ENCODE data around the gene MECR. TPM values are rescaled to one million over a fixed set of nuclear protein-coding genes. Genes with fewer than 3 reads are reported as not detected.

The MECR gene
- total and polyA plus RNA-seq, 10 of the 15 experiments (the other 5 are each of a cell fraction or from before 2014, with no cell fraction given): 7.6 to 66.3 (median 38.7) TPM

GRCh38 chr1:29221296-29221695 lies 9.4 kb downstream of the MECR start:
- RAD21 ChIA-PET (ENCODE audit: unreplicated experiment): no interaction called here
- H3K4me2 ChIP-seq (ENCODE audit: control insufficient read depth, insufficient read depth): no peak overlapping the region
- no peak for DNase-seq (ENCODE audit: low read depth, low spot score)
- BruUV-seq (replicated peaks): no TSS peak
- SMC1A ChIA-PET (ENCODE audit: uncharacterized antibody, unreplicated experiment): no interaction called here
- H3K36me3 ChIP-seq (ENCODE audit: control insufficient read depth in 2 of 2, insufficient read depth in 2 of 2, low read length in 1 of 2): no peaks in the 10 kb centered on the region
- no peaks in the 10 kb centered on the region for H3K27me3 ChIP-seq (replicated peaks in 1 of 2; ENCODE audit: control insufficient read depth in 2 of 2, insufficient read depth in 2 of 2, low read length in 1 of 2)
- WGBS (ENCODE audit: insufficient coverage, insufficient replicate concordance, low lambda C conversion rate, missing lambda C conversion rate): 91% methylated on average over 3 of the region's 3 CpGs
- H3K4me1 ChIP-seq (ENCODE audit: control insufficient read depth, insufficient read depth, low read length): no peaks in the 10 kb centered on the region
- no peaks in the 10 kb centered on the region for H3K9me3 ChIP-seq (replicated peaks; ENCODE audit: control insufficient read depth, insufficient read depth, low read length)
- POLR2A ChIA-PET: no interaction called here
- H3K4me3 ChIP-seq: no peak overlapping the region
- no peak for ATAC-seq
- CTCF ChIA-PET: interaction anchor here (0.8 to 1.5 kb wide), 2 partner anchors 10 to 19 kb away, joined by 3 read pairs; partner anchors contain the start of gene MECR
- no peak overlapping the region for H3K9ac ChIP-seq (ENCODE audit: control insufficient read depth, insufficient read depth, low read length)
- no peaks in the 10 kb centered on the region for H3K79me2 ChIP-seq (ENCODE audit: control insufficient read depth, insufficient read depth, low read length)
- H4K20me1 ChIP-seq (ENCODE audit: control insufficient read depth, insufficient read depth): no peaks in the 10 kb centered on the region
- H3K27ac ChIP-seq (ENCODE audit: control insufficient read depth, insufficient read depth): no peak overlapping the region
- intact Hi-C loops (cut with micrococcal nuclease; ENCODE audit: unreplicated experiment) (no loop called here), in situ Hi-C loops (cut with MboI) (no loop called here)
- no peak overlapping the region for H2AFZ ChIP-seq (ENCODE audit: control insufficient read depth, low read depth, low read length)
- no peak for FAIRE-seq
- TF ChIP-seq USF2 (IDR thresholded peaks at IDR 0.05; ENCODE audit: borderline replicate concordance, low read depth, low read length) (no peak), STAT1 (conservative IDR thresholded peaks at IDR 0.05) (no peak), JUNB (IDR thresholded peaks at IDR 0.05) (no peak), RAD21 (IDR thresholded peaks at IDR 0.05; ENCODE audit: insufficient read depth, low read depth, low read length) (no peak), PKNOX1 (IDR thresholded peaks at IDR 0.05) (no peak), NFIC (IDR thresholded peaks at IDR 0.05; ENCODE audit: low read depth, low read length) (no peak), ELK1 (IDR thresholded peaks at IDR 0.05; ENCODE audit: low read depth, low read length) (no peak), CBX3 (IDR thresholded peaks at IDR 0.05; ENCODE audit: borderline replicate concordance, low read depth) (no peak), GATAD2B (conservative IDR thresholded peaks at IDR 0.05; ENCODE audit: low read depth) (no peak)
